Measurements from ENCODE around the gene CT45A2. TPM values are rescaled to one million over a fixed set of nuclear protein-coding genes. Genes with fewer than 3 reads are reported as not detected.
"Not testable (repeated sequence)": the region's sequence is repeated elsewhere in the genome, so short reads cannot be mapped to it uniquely, and the experiment has no call there.

The CT45A2 gene, protein sequence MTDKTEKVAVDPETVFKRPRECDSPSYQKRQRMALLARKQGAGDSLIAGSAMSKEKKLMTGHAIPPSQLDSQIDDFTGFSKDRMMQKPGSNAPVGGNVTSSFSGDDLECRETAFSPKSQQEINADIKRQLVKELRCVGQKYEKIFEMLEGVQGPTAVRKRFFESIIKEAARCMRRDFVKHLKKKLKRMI
- not detected for polyA plus RNA-seq (2013, experiment 1 of 2; ENCODE audit: insufficient read length)
- polyA plus RNA-seq (2013, experiment 2 of 2; ENCODE audit: insufficient read length): not detected

DNA sequence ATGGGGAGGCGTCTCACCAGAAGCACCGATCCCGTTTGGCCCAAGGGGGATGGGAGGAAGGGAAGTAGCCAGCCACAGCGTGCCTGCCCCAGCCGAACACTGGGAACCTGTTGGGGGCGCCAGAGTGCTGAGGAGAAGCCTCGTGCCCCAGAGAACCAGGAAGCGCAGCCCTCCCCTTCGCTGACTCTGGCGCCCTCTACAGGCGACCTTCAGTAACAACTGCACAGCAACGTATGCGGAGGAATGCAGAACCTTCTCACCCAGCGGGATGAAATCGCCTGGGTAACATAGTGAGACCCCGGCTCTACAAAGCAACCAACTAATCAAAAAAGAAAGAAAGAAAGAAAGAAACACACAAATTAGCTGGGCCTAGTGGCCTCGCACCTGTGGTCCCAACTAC is at the start of gene CT45A2:
Gene CT45A2 (minus strand): TSS at position 101 of the 400 bp plus-strand sequence. CDS start 3,747 bp downstream, outside the sequence.
- not testable (repeated sequence) for DNase-seq

DNA sequence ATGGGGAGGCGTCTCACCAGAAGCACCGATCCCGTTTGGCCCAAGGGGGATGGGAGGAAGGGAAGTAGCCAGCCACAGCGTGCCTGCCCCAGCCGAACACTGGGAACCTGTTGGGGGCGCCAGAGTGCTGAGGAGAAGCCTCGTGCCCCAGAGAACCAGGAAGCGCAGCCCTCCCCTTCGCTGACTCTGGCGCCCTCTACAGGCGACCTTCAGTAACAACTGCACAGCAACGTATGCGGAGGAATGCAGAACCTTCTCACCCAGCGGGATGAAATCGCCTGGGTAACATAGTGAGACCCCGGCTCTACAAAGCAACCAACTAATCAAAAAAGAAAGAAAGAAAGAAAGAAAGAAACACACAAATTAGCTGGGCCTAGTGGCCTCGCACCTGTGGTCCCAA is 34.6 kb upstream of the CT45A2 start, which contains the start of gene CT45A8:
Gene CT45A8 (minus strand): TSS at position 101 of the 400 bp plus-strand sequence. CDS start 3,755 bp downstream, outside the sequence.
- not testable (repeated sequence) for DNase-seq

DNA sequence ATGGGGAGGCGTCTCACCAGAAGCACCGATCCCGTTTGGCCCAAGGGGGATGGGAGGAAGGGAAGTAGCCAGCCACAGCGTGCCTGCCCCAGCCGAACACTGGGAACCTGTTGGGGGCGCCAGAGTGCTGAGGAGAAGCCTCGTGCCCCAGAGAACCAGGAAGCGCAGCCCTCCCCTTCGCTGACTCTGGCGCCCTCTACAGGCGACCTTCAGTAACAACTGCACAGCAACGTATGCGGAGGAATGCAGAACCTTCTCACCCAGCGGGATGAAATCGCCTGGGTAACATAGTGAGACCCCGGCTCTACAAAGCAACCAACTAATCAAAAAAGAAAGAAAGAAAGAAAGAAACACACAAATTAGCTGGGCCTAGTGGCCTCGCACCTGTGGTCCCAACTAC is 17.4 kb upstream of the CT45A2 start, which contains the start of gene CT45A7:
Gene CT45A7 (minus strand): TSS at position 101 of the 400 bp plus-strand sequence. CDS start 3,747 bp downstream, outside the sequence.
- not testable (repeated sequence) for DNase-seq

DNA sequence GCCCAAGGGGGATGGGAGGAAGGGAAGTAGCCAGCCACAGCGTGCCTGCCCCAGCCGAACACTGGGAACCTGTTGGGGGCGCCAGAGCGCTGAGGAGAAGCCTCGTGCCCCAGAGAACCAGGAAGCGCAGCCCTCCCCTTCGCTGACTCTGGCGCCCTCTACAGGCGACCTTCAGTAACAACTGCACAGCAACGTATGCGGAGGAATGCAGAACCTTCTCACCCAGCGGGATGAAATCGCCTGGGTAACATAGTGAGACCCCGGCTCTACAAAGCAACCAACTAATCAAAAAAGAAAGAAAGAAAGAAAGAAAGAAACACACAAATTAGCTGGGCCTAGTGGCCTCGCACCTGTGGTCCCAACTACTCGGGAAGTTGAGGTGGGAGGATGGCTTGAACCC is 17.1 kb downstream of the CT45A2 start, which contains the start of gene CT45A6:
Gene CT45A6 (minus strand): TSS at position 101 of the 400 bp plus-strand sequence. CDS start 3,794 bp downstream, outside the sequence.
- DNase-seq: not testable (repeated sequence)

DNA sequence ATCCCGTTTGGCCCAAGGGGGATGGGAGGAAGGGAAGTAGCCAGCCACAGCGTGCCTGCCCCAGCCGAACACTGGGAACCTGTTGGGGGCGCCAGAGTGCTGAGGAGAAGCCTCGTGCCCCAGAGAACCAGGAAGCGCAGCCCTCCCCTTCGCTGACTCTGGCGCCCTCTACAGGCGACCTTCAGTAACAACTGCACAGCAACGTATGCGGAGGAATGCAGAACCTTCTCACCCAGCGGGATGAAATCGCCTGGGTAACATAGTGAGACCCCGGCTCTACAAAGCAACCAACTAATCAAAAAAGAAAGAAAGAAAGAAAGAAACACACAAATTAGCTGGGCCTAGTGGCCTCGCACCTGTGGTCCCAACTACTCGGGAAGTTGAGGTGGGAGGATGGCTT is 34.4 kb downstream of the CT45A2 start, which contains the start of gene CT45A5:
Gene CT45A5 (minus strand): TSS at position 101 of the 400 bp plus-strand sequence. CDS start 3,774 bp downstream, outside the sequence.
- DNase-seq: not testable (repeated sequence)

DNA sequence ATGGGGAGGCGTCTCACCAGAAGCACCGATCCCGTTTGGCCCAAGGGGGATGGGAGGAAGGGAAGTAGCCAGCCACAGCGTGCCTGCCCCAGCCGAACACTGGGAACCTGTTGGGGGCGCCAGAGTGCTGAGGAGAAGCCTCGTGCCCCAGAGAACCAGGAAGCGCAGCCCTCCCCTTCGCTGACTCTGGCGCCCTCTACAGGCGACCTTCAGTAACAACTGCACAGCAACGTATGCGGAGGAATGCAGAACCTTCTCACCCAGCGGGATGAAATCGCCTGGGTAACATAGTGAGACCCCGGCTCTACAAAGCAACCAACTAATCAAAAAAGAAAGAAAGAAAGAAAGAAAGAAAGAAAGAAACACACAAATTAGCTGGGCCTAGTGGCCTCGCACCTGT is 51.7 kb downstream of the CT45A2 start, which contains the start of gene CT45A3:
Gene CT45A3 (minus strand): TSS at position 101 of the 400 bp plus-strand sequence. CDS start 3,747 bp downstream, outside the sequence.
- DNase-seq: not testable (repeated sequence)
